ENCODE measurements around the gene TMEM72. TPM values are rescaled to one million over a fixed set of nuclear protein-coding genes. Genes with fewer than 3 reads are reported as not detected.
A peak's percentile ranks its signal among the peaks of the same experiment; 100 is the strongest.

TMEM72 gene
- total RNA-seq, 1 donor from 2014 or later: not detected

GRCh38 chr10:44976352-44977198 lies 65.4 kb downstream of the TMEM72 start:
- H3K9me3 Mint-ChIP-seq: no peaks in the 10 kb centered on the region
- Histone ChIP-seq H4K20me1 (ENCODE audit: low read depth) (no peaks in the 10 kb centered on the region), H3K27me3 (peaks cover 23% of the 10 kb centered on the region), H3K27ac (no peak overlapping the region), H3K79me2 (ENCODE audit: low read depth) (no peaks in the 10 kb centered on the region), H3K9ac (no peak overlapping the region), H3K9me3 (ENCODE audit: low read depth) (no peaks in the 10 kb centered on the region), H3F3A (ENCODE audit: low read depth) (no peaks in the 10 kb centered on the region), H3K4me1 (peaks cover 40% of the 10 kb centered on the region), H3K4me3 (no peak overlapping the region), H3K36me3 (no peaks in the 10 kb centered on the region), H3K4me2 (no peak overlapping the region), H2AFZ (replicated peaks) (no peak overlapping the region)
- H3K36me3 Mint-ChIP-seq: peaks cover 7% of the 10 kb centered on the region
- TF ChIP-seq CTCF (IDR thresholded peaks at IDR 0.05): no peak
- no peak for DNase-seq (ENCODE audit: low spot score)
- no peak overlapping the region for H3K4me3 Mint-ChIP-seq
- peaks cover 52% of the 10 kb centered on the region for H3K4me1 Mint-ChIP-seq
- H3K27me3 Mint-ChIP-seq (ENCODE audit: insufficient read depth, low read depth): peaks cover 14% of the 10 kb centered on the region
- H3K27ac Mint-ChIP-seq: no peak overlapping the region

GRCh38 chr10:44977287-44978212 lies 66.4 kb downstream of the TMEM72 start:
- H3K36me3 Mint-ChIP-seq: peaks cover 2% of the 10 kb centered on the region
- Histone ChIP-seq H3F3A (ENCODE audit: low read depth) (no peaks in the 10 kb centered on the region), H3K27me3 (peaks cover 23% of the 10 kb centered on the region), H3K27ac (no peak overlapping the region), H3K79me2 (ENCODE audit: low read depth) (no peaks in the 10 kb centered on the region), H3K9me3 (ENCODE audit: low read depth) (no peaks in the 10 kb centered on the region), H3K36me3 (no peaks in the 10 kb centered on the region), H3K4me1 (peaks cover 40% of the 10 kb centered on the region), H4K20me1 (ENCODE audit: low read depth) (no peaks in the 10 kb centered on the region), H3K4me3 (no peak overlapping the region), H2AFZ (replicated peaks) (no peak overlapping the region), H3K9ac (no peak overlapping the region), H3K4me2 (no peak overlapping the region)
- TF ChIP-seq CTCF (IDR thresholded peaks at IDR 0.05) (no peak), EZH2 (IDR thresholded peaks at IDR 0.05) (no peak), EZH2phosphoT487 (IDR thresholded peaks at IDR 0.05) (no peak)
- peaks cover 54% of the 10 kb centered on the region for H3K4me1 Mint-ChIP-seq
- no peak overlapping the region for H3K4me3 Mint-ChIP-seq
- no peaks in the 10 kb centered on the region for H3K9me3 Mint-ChIP-seq
- no peak for DNase-seq (ENCODE audit: low spot score)
- H3K27ac Mint-ChIP-seq: peak overlapping the region; percentile 57
- H3K27me3 Mint-ChIP-seq (ENCODE audit: insufficient read depth, low read depth): peaks cover 10% of the 10 kb centered on the region

- Histone ChIP-seq H3K4me1 (peaks cover 40% of the 10 kb centered on the region), H3K36me3 (no peaks in the 10 kb centered on the region), H2AFZ (replicated peaks) (no peak overlapping the region), H3K9me3 (ENCODE audit: low read depth) (no peaks in the 10 kb centered on the region), H3K79me2 (ENCODE audit: low read depth) (no peaks in the 10 kb centered on the region), H3K27me3 (peaks cover 23% of the 10 kb centered on the region), H3K4me3 (no peak overlapping the region), H3F3A (ENCODE audit: low read depth) (no peaks in the 10 kb centered on the region), H4K20me1 (ENCODE audit: low read depth) (no peaks in the 10 kb centered on the region), H3K4me2 (peak overlapping the region; percentile 53), H3K9ac (no peak overlapping the region), H3K27ac (no peak overlapping the region)
- peaks cover 52% of the 10 kb centered on the region for H3K4me1 Mint-ChIP-seq
- no peaks in the 10 kb centered on the region for H3K36me3 Mint-ChIP-seq
- no peak overlapping the region for H3K27ac Mint-ChIP-seq
- no peak for DNase-seq (ENCODE audit: low spot score)
- H3K9me3 Mint-ChIP-seq: no peaks in the 10 kb centered on the region
- peaks cover 12% of the 10 kb centered on the region for H3K27me3 Mint-ChIP-seq (ENCODE audit: insufficient read depth, low read depth)
- H3K4me3 Mint-ChIP-seq: no peak overlapping the region
- TF ChIP-seq EZH2phosphoT487 (IDR thresholded peaks at IDR 0.05) (no peak), EZH2 (IDR thresholded peaks at IDR 0.05) (no peak), CTCF (IDR thresholded peaks at IDR 0.05) (no peak)
Observed at GRCh38 chr10:44978213-44978569, 67.1 kb downstream of the TMEM72 start.
